Endothelial cell of umbilical vein (primary cell): ENCODE measurements around the gene APP. TPM values are rescaled to one million over a fixed set of nuclear protein-coding genes. Genes with fewer than 3 reads are reported as not detected.

ENCODE experiments used
- BruUV-seq: library from RNA; stranded (reverse); fragments of 400-500 nt; replicated peaks from 2 replicates; lab custom pipeline; 2021; lab: Mats Ljungman, UMichigan
- CTCF ChIA-PET: fragments of 300-600, 350-600 bp; sonication (Branson Sonifier 250); formaldehyde crosslinking; loops from one replicate; lab custom pipeline; 2021; ENCODE audit warnings: antibody characterized with exemption, inconsistent platforms; lab: Charles Lee
- POLR2A ChIA-PET: fragments of 300-600, 350-600 bp; sonication (Branson Sonifier 250); formaldehyde crosslinking; loops from one replicate; lab custom pipeline; 2021; ENCODE audit warnings: antibody characterized with exemption, inconsistent platforms; lab: Charles Lee
- DNase-seq: peaks from one replicate; pipeline ENCODE4 v3.0.0-alpha.2; 2011; ENCODE audit warnings: low read depth, low spot score
- FAIRE-seq: peaks from 2 replicates; lab custom pipeline; 2011; peaks lifted over from hg19 to GRCh38; lab: Jason Lieb, UNC
- H2AFZ ChIP-seq: 2 replicates; pipeline ENCODE4 v1.6.0; 2012; ENCODE audit warnings: low read depth, low read length, control low read depth, inconsistent platforms
- H3K27ac ChIP-seq: 2 replicates; pipeline ENCODE4 v1.5.1; 2011; ENCODE audit warnings: low read depth, mild to moderate bottlenecking, control low read depth, low read length, moderate library complexity; ENCODE audit not compliant: insufficient read depth
- H3K27me3 ChIP-seq, 2 experiments: 2 replicates each; pipeline versions ENCODE4 v1.6.0 to v1.6.1; 2011; ENCODE audit warnings: low read length in 2 of 2, mixed read lengths in 1 of 2; ENCODE audit not compliant: control insufficient read depth in 2 of 2, insufficient read depth in 2 of 2
- H3K36me3 ChIP-seq, 2 experiments: 2 replicates in 1 of 2; 3 replicates in 1 of 2; pipeline ENCODE4 v1.5.1; 2011; ENCODE audit warnings: low read length in 2 of 2, mild to moderate bottlenecking in 1 of 2, moderate library complexity in 1 of 2; ENCODE audit not compliant: control insufficient read depth in 2 of 2, insufficient read depth in 2 of 2; ENCODE audit errors: extremely low read depth in 1 of 2
- H3K4me1 ChIP-seq: 3 replicates; pipeline ENCODE4 v1.5.1; 2011; ENCODE audit warnings: mild to moderate bottlenecking, low read length; ENCODE audit not compliant: control insufficient read depth, insufficient read depth; ENCODE audit errors: extremely low read depth
- H3K4me2 ChIP-seq: 2 replicates; pipeline ENCODE4 v1.6.1; 2011; ENCODE audit warnings: low read length, control low read depth, mixed read lengths; ENCODE audit not compliant: insufficient read depth
- H3K4me3 ChIP-seq, 3 experiments: fragments of 200-600 bp in 1 of 3; sonication (generic), shearing (Covaris generic) in 1 of 3; replicated peaks in 1 of 3; 2 replicates each; pipeline ENCODE4 v1.5.1; 2011 to 2016; ENCODE audit warnings: control low read depth in 3 of 3, low read length in 3 of 3, mild to moderate bottlenecking in 2 of 3, inconsistent platforms in 1 of 3, low read depth in 1 of 3, moderate library complexity in 1 of 3; ENCODE audit not compliant: insufficient read depth in 1 of 3
- H3K79me2 ChIP-seq: 2 replicates; pipeline ENCODE4 v1.6.0; 2012; ENCODE audit warnings: low read length, inconsistent platforms; ENCODE audit not compliant: control insufficient read depth, insufficient read depth
- H3K9ac ChIP-seq: replicated peaks from 2 replicates; pipeline ENCODE3; 2011; ENCODE audit warnings: low read length, control low read depth; ENCODE audit not compliant: insufficient read depth; ENCODE audit errors: extremely low read depth
- H3K9me1 ChIP-seq: replicated peaks from 3 replicates; pipeline ENCODE4 v1.6.0; 2011; ENCODE audit warnings: mild to moderate bottlenecking, low read length; ENCODE audit not compliant: control insufficient read depth, insufficient read depth; ENCODE audit errors: extremely low read depth
- H3K9me3 ChIP-seq: replicated peaks from 2 replicates; pipeline ENCODE4 v1.5.1; 2012; ENCODE audit warnings: low read length, inconsistent platforms; ENCODE audit not compliant: control insufficient read depth, insufficient read depth
- H4K20me1 ChIP-seq: replicated peaks from 2 replicates; pipeline ENCODE3; 2011; ENCODE audit warnings: mild to moderate bottlenecking, low read length; ENCODE audit not compliant: control insufficient read depth, insufficient read depth; ENCODE audit errors: extremely low read depth
- CTCF ChIP-seq, 2 donors: IDR thresholded peaks; 1 replicate in 1 of 2; 2 replicates in 1 of 2; pipeline ENCODE4 v1.5.1; 2011; ENCODE audit warnings: low read length in 2 of 2, mild to moderate bottlenecking in 2 of 2, moderate library complexity in 2 of 2, control low read depth in 1 of 2, inconsistent platforms in 1 of 2, low read depth in 1 of 2; ENCODE audit not compliant: insufficient read depth in 1 of 2; ENCODE audit errors: extremely low read depth in 1 of 2
- EZH2 ChIP-seq: IDR thresholded peaks from 2 replicates; pipeline ENCODE4 v1.6.1; 2012; ENCODE audit warnings: borderline replicate concordance, low read depth, mild to moderate bottlenecking, moderate library complexity, low read length, inconsistent platforms; ENCODE audit not compliant: severe bottlenecking
- FOS ChIP-seq: IDR thresholded peaks from 2 replicates; pipeline ENCODE4 v1.6.1; 2011; ENCODE audit warnings: mild to moderate bottlenecking, low read length, moderate library complexity, borderline replicate concordance; ENCODE audit not compliant: insufficient read depth
- GATA2 ChIP-seq: IDR thresholded peaks from 2 replicates; pipeline ENCODE4 v1.7.0; 2011; ENCODE audit warnings: low read depth, mild to moderate bottlenecking, moderate library complexity, mixed read lengths, low read length; ENCODE audit not compliant: insufficient read length, insufficient read depth
- JUN ChIP-seq: IDR thresholded peaks from 2 replicates; pipeline ENCODE4 v1.6.1; 2011; ENCODE audit warnings: borderline replicate concordance, low read depth; ENCODE audit not compliant: insufficient read length, insufficient read depth
- MAX ChIP-seq: IDR thresholded peaks from 2 replicates; pipeline ENCODE4 v1.6.1; 2011; ENCODE audit not compliant: insufficient read depth, insufficient read length
- MYC ChIP-seq: IDR thresholded peaks from one replicate; pipeline ENCODE4 v1.6.1; 2011; ENCODE audit warnings: mild to moderate bottlenecking, low read depth, low read length
- POLR2A ChIP-seq: IDR thresholded peaks from 2 replicates; pipeline ENCODE4 v1.6.1; 2012; ENCODE audit warnings: low read depth, mild to moderate bottlenecking, control low read depth, low read length
- POLR2AphosphoS5 ChIP-seq: IDR thresholded peaks from 2 replicates; pipeline ENCODE4 v1.6.1; 2012; ENCODE audit warnings: low read depth, mild to moderate bottlenecking, control low read depth, low read length, moderate library complexity; ENCODE audit not compliant: insufficient read depth
- dilution Hi-C: fragments of 300-500 bp; cut with MboI; formaldehyde crosslinking; loops from one replicate; pipeline ENCODE4 v1.15.0; 2019; ENCODE audit warnings: low sequenced_read_pairs; ENCODE audit not compliant: extremely low pct_ligation_motif_present
- intact Hi-C: fragments of 100-400 bp; cut with micrococcal nuclease; formaldehyde crosslinking; loops from one replicate; pipeline ENCODE4 v1.10.0; 2022
- polyA plus RNA-seq, 4 experiments: library from polyadenylated mRNA; depleted of rRNA in 3 of 4; stranded (reverse) in 3 of 4; unstranded in 1 of 4; fragments of >200 nt; gene quantifications; 2 replicates each; pipeline versions ENCODE4 v1.2.1 to v1.2.3, GENCODE V29; 2011 to 2012; ENCODE audit warnings: missing spikeins in 1 of 4
- total RNA-seq: library from RNA; stranded (reverse); gene quantifications from 2 replicates; pipeline ENCODE4 v1.2.3, GENCODE V29; 2021

The APP gene
- total and polyA plus RNA-seq, 2 donors (not counting 3 experiments of a cell fraction or from before 2014, with no cell fraction given) = 914 to 928 TPM

GRCh38 chr21:25944672-25945213 lies 225.8 kb downstream of the APP start:
- POLR2A ChIA-PET = no interaction called here
- no peaks in the 10 kb centered on the region for H3K27me3 ChIP-seq
- no peak overlapping the region for H2AFZ ChIP-seq
- no peak overlapping the region for H3K27ac ChIP-seq
- intact Hi-C loops = no loop called here
- CTCF ChIA-PET = interaction anchor here (1.2 kb wide), 1 partner anchor 10 kb away, joined by 3 read pairs; no protein-coding TSS in a partner anchor
- H3K4me2 ChIP-seq = no peak overlapping the region
- no peaks in the 10 kb centered on the region for H3K9me3 ChIP-seq
- TF ChIP-seq GATA2 (no peak), POLR2A (no peak), EZH2 (no peak), JUN (no peak), POLR2AphosphoS5 (no peak), MYC (no peak), MAX (no peak)
- peaks cover 2 to 5% of the 10 kb centered on the region in 2 experiments for H3K36me3 ChIP-seq
- H3K4me1 ChIP-seq = peaks cover 11% of the 10 kb centered on the region
- DNase-seq = no peak
- no peak overlapping the region for H3K4me3 ChIP-seq
- no peaks in the 10 kb centered on the region for H4K20me1 ChIP-seq
- H3K9ac ChIP-seq = no peak overlapping the region
- H3K9me1 ChIP-seq = no peaks in the 10 kb centered on the region
- peaks cover 37% of the 10 kb centered on the region for H3K79me2 ChIP-seq
- dilution Hi-C loops = no loop called here
- no peak for FAIRE-seq
- no TSS peak for BruUV-seq

DNA sequence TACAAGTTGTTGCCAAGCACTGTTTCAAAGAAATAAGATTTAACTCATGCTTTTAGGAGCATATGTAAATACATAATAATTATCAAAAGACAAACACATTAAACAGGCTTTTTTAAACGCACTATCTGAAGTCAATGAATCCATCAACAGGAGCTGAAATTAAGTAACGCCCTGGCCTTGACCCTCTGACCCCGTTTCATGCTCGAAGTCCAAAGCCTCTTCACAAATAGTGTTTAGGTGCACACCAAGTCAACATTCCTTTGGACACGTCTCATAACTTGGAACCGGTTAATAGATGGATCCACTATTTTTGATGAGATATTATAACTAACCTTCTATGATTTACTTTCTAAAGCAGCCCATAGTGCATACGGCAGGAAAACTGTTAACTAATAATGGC lies 226.5 kb downstream of the APP start:
- no peaks in the 10 kb centered on the region for H3K27me3 ChIP-seq

More for the DNA sequence above, 226.5 kb downstream of the APP start:
- H3K4me2 ChIP-seq = no peak overlapping the region
- DNase-seq (no peak), FAIRE-seq (peak; percentile 8)
- BruUV-seq = no TSS peak
- no peak for TF ChIP-seq CTCF (IDR thresholded peaks at IDR 0.05; ENCODE audit: extremely low read depth in 1 of 2, insufficient read depth in 1 of 2, low read depth in 1 of 2, low read length in 2 of 2)
- no peak for TF ChIP-seq EZH2
- TF ChIP-seq JUN = no peak
- TF ChIP-seq POLR2A = no peak
- no peak for TF ChIP-seq MYC
- TF ChIP-seq POLR2AphosphoS5 = no peak
- no peak for TF ChIP-seq FOS
- TF ChIP-seq MAX = no peak
- no peak for TF ChIP-seq GATA2
- dilution Hi-C loops = no loop called here
- H3K27ac ChIP-seq = no peak overlapping the region
- no peak overlapping the region for H3K9ac ChIP-seq
- no peaks in the 10 kb centered on the region for H3K9me1 ChIP-seq
- ChIA-PET POLR2A (no interaction called here), CTCF (no interaction called here)
- peaks cover 2 to 5% of the 10 kb centered on the region in 2 experiments for H3K36me3 ChIP-seq
- no peaks in the 10 kb centered on the region for H4K20me1 ChIP-seq
- no peak overlapping the region for H2AFZ ChIP-seq
- no peaks in the 10 kb centered on the region for H3K9me3 ChIP-seq
- intact Hi-C loops = no loop called here
- no peak overlapping the region for H3K4me3 ChIP-seq
- peaks cover 36% of the 10 kb centered on the region for H3K79me2 ChIP-seq
- peaks cover 18% of the 10 kb centered on the region for H3K4me1 ChIP-seq
